H1 (cell line): Measurements from ENCODE around the gene DDX23. TPM values are rescaled to one million over a fixed set of nuclear protein-coding genes. Genes with fewer than 3 reads are reported as not detected.

ENCODE experiments used
- CTCF ChIA-PET: fragments of 300-600 bp; sonication (Branson Sonifier 250); formaldehyde crosslinking; loops from one replicate; lab custom pipeline; 2021; ENCODE audit not compliant: partially characterized antibody; lab: Charles Lee
- POLR2A ChIA-PET: fragments of 300-600 bp; sonication (Branson Sonifier 250); formaldehyde crosslinking; loops from one replicate; lab custom pipeline; 2021; ENCODE audit warnings: inconsistent platforms; ENCODE audit not compliant: partially characterized antibody; lab: Charles Lee
- DNase-seq, 2 experiments: peaks; one replicate each; pipeline versions ENCODE4 v3.0.0 to v3.0.0-alpha.2; 2010 to 2022; ENCODE audit warnings: low spot score in 2 of 2, low read depth in 1 of 2, mixed read lengths in 1 of 2
- FAIRE-seq: peaks from 2 replicates; lab custom pipeline; 2011; peaks lifted over from hg19 to GRCh38; lab: Jason Lieb, UNC
- H2AFZ ChIP-seq: 2 replicates; pipeline ENCODE4 v1.8.1; 2012; ENCODE audit warnings: low read length, inconsistent platforms
- H2AK5ac ChIP-seq: 2 replicates; pipeline ENCODE4 v1.6.1; 2013; ENCODE audit warnings: low read depth, low read length
- H2BK120ac ChIP-seq: replicated peaks from 2 replicates; pipeline ENCODE3; 2013; ENCODE audit warnings: low read depth, low read length, inconsistent platforms
- H2BK12ac ChIP-seq: 2 replicates; pipeline ENCODE4 v1.6.1; 2013; ENCODE audit warnings: low read depth, low read length
- H2BK15ac ChIP-seq: 2 replicates; pipeline ENCODE4 v1.6.1; 2013; ENCODE audit warnings: low read length
- H2BK20ac ChIP-seq: 2 replicates; pipeline ENCODE4 v1.6.1; 2013; ENCODE audit warnings: low read length
- H2BK5ac ChIP-seq: 2 replicates; pipeline ENCODE4 v1.6.1; 2013; ENCODE audit warnings: low read depth, low read length
- H3K14ac ChIP-seq: 2 replicates; pipeline ENCODE4 v1.6.1; 2013; ENCODE audit warnings: inconsistent platforms; ENCODE audit not compliant: insufficient read length
- H3K18ac ChIP-seq: 2 replicates; pipeline ENCODE4 v1.6.1; 2013; ENCODE audit warnings: low read length; ENCODE audit errors: extremely low read depth
- H3K23ac ChIP-seq: 2 replicates; pipeline ENCODE4 v1.6.1; 2013; ENCODE audit warnings: inconsistent platforms; ENCODE audit not compliant: insufficient read length
- H3K23me2 ChIP-seq: 2 replicates; pipeline ENCODE4 v1.6.1; 2013; ENCODE audit warnings: low read depth, low read length
- H3K27ac ChIP-seq: 2 replicates; pipeline ENCODE4 v1.6.1; 2011; ENCODE audit warnings: low read depth, low read length, inconsistent platforms
- H3K27me3 ChIP-seq, 4 experiments: replicated peaks in 1 of 4; 1 replicate in 1 of 4; 2 replicates in 3 of 4; pipeline versions ENCODE4 v1.6.1 to v1.8.1; 2011 to 2013; ENCODE audit warnings: low read length in 3 of 4, mild to moderate bottlenecking in 3 of 4, inconsistent platforms in 2 of 4, mixed read lengths in 2 of 4, moderate library complexity in 1 of 4; ENCODE audit not compliant: control insufficient read depth in 3 of 4, insufficient read depth in 3 of 4; ENCODE audit errors: extremely low read depth in 1 of 4
- H3K36me3 ChIP-seq, 4 experiments: 2 replicates each; pipeline versions ENCODE4 v1.6.1 to v1.8.1; 2011 to 2013; ENCODE audit warnings: mild to moderate bottlenecking in 4 of 4, low read length in 3 of 4, moderate library complexity in 2 of 4, control low read depth in 1 of 4, inconsistent platforms in 1 of 4; ENCODE audit not compliant: insufficient read depth in 4 of 4, control insufficient read depth in 2 of 4
- H3K4ac ChIP-seq: replicated peaks from 2 replicates; pipeline ENCODE3; 2013; ENCODE audit warnings: low read length, low read depth, mixed read lengths, inconsistent platforms; ENCODE audit not compliant: insufficient read length
- H3K4me1 ChIP-seq, 4 experiments: replicated peaks in 1 of 4; 1 replicate in 1 of 4; 2 replicates in 3 of 4; pipeline versions ENCODE4 v1.6.1 to v1.8.1; 2011 to 2013; ENCODE audit warnings: low read length in 3 of 4, inconsistent platforms in 2 of 4, mixed read lengths in 1 of 4; ENCODE audit not compliant: insufficient read depth in 4 of 4, control insufficient read depth in 3 of 4
- H3K4me2 ChIP-seq, 2 experiments: 2 replicates each; pipeline versions ENCODE4 v1.6.1 to v1.8.1; 2011 to 2013; ENCODE audit warnings: low read depth in 2 of 2, low read length in 2 of 2, control low read depth in 1 of 2, inconsistent platforms in 1 of 2, mild to moderate bottlenecking in 1 of 2; ENCODE audit not compliant: insufficient read depth in 1 of 2
- H3K4me3 ChIP-seq, 4 experiments: fragments of 200-600, 300-600 bp in 1 of 4; sonication (generic), shearing (Covaris generic), sonication (Bioruptor Twin) in 1 of 4; 2 replicates each; pipeline versions ENCODE4 v1.5.1 to v1.8.1; 2011 to 2016; ENCODE audit warnings: low read length in 4 of 4, low read depth in 3 of 4, control low read depth in 2 of 4, inconsistent platforms in 2 of 4, mild to moderate bottlenecking in 2 of 4, mixed read lengths in 1 of 4, moderate library complexity in 1 of 4; ENCODE audit not compliant: insufficient read depth in 2 of 4; ENCODE audit errors: extremely low read depth in 1 of 4
- H3K56ac ChIP-seq: replicated peaks from 2 replicates; pipeline ENCODE3; 2013; ENCODE audit warnings: low read depth, mild to moderate bottlenecking, mixed read lengths, low read length, inconsistent platforms; ENCODE audit not compliant: insufficient read length
- H3K79me1 ChIP-seq: 2 replicates; pipeline ENCODE4 v1.6.1; 2013; ENCODE audit warnings: low read depth, low read length, control low read depth
- H3K79me2 ChIP-seq, 2 experiments: 2 replicates each; pipeline versions ENCODE4 v1.6.1 to v1.8.1; 2012 to 2013; ENCODE audit warnings: low read length in 2 of 2, mild to moderate bottlenecking in 2 of 2, inconsistent platforms in 1 of 2; ENCODE audit not compliant: insufficient read depth in 2 of 2, control insufficient read depth in 1 of 2
- H3K9ac ChIP-seq, 4 experiments: replicated peaks in 1 of 4; 1 replicate in 1 of 4; 2 replicates in 3 of 4; pipeline versions ENCODE4 v1.6.1 to v1.8.1; 2011 to 2013; ENCODE audit warnings: low read depth in 3 of 4, low read length in 3 of 4, control low read depth in 2 of 4, mild to moderate bottlenecking in 2 of 4, moderate library complexity in 2 of 4, inconsistent platforms in 1 of 4; ENCODE audit errors: extremely low read depth in 1 of 4
- H3K9me3 ChIP-seq, 2 experiments: 2 replicates each; pipeline versions ENCODE4 v1.6.1 to v1.8.1; 2012 to 2013; ENCODE audit warnings: mild to moderate bottlenecking in 2 of 2, moderate library complexity in 2 of 2, control low read depth in 1 of 2, inconsistent platforms in 1 of 2, low read depth in 1 of 2, low read length in 1 of 2, mixed read lengths in 1 of 2; ENCODE audit not compliant: insufficient read depth in 2 of 2
- H4K20me1 ChIP-seq, 2 experiments: replicated peaks in 1 of 2; 2 replicates each; pipeline versions ENCODE3 to v1.8.1; 2011 to 2013; ENCODE audit warnings: inconsistent platforms in 2 of 2, low read length in 2 of 2, mild to moderate bottlenecking in 1 of 2; ENCODE audit not compliant: insufficient read depth in 2 of 2, control insufficient read depth in 1 of 2
- H4K5ac ChIP-seq: 2 replicates; pipeline ENCODE4 v1.6.1; 2013; ENCODE audit warnings: low read length, low read depth, mixed read lengths, inconsistent platforms; ENCODE audit not compliant: insufficient read length
- H4K8ac ChIP-seq: 2 replicates; pipeline ENCODE4 v1.8.0; 2013; ENCODE audit warnings: mild to moderate bottlenecking, moderate library complexity, low read length, inconsistent platforms; ENCODE audit not compliant: insufficient read depth; ENCODE audit errors: extremely low read depth
- H4K91ac ChIP-seq: replicated peaks from 2 replicates; pipeline ENCODE3; 2013; ENCODE audit warnings: low read length, mixed read lengths, inconsistent platforms; ENCODE audit not compliant: insufficient read length
- HDAC2 ChIP-seq, 2 experiments: fragments of 300-600 bp in 1 of 2; sonication (generic) in 1 of 2; IDR thresholded peaks; 2 replicates each; pipeline ENCODE4 v1.6.1; 2011 to 2012; ENCODE audit warnings: low read depth in 2 of 2, low read length in 2 of 2, mild to moderate bottlenecking in 2 of 2, moderate library complexity in 2 of 2, borderline replicate concordance in 1 of 2, inconsistent platforms in 1 of 2
- WGBS, 2 experiments: shearing (Covaris generic) in 1 of 2; methylation state at CpG; one replicate each; pipeline versions ENCODE4 v1.1.6 to v1.1.7; 2013 to 2015; ENCODE audit warnings: low lambda C conversion rate in 2 of 2, mixed read lengths in 2 of 2, inconsistent platforms in 1 of 2, low coverage in 1 of 2, missing lambda C conversion rate in 1 of 2; ENCODE audit not compliant: insufficient replicate concordance in 2 of 2, insufficient coverage in 1 of 2, insufficient read length in 1 of 2; ENCODE audit errors: extremely low coverage in 1 of 2, missing lambda C conversion rate in 1 of 2; 5-methylcytosine and 5-hydroxymethylcytosine counted together
- polyA plus RNA-seq, 7 experiments: library from polyadenylated mRNA; depleted of rRNA in 3 of 7; stranded (reverse) in 5 of 7; unstranded in 2 of 7; fragments of >200 nt in 5 of 7; fragments of 200-250 nt in 2 of 7; gene quantifications; 1 replicate in 5 of 7; 2 replicates in 1 of 7; 4 replicates in 1 of 7; pipeline versions ENCODE4 v1.2.1 to v1.2.3, GENCODE V29; 2011 to 2013; ENCODE audit warnings: missing spikeins in 2 of 7, mixed read lengths in 2 of 7
- total RNA-seq: library from RNA; stranded (reverse); fragmentation: NEBNext Ultra II Directional; extraction: Animal tissue kit (Norgen Biotek cat#: 25700); gene quantifications from 2 replicates; pipeline ENCODE4 v1.2.1, GENCODE V29; 2021

DDX23 gene
- total and polyA plus RNA-seq, 2 of the 8 experiments (the other 6 are each of a cell fraction or from before 2014, with no cell fraction given), result 43.5 to 107 TPM

- no peak overlapping the region for H3K9ac ChIP-seq
- WGBS, 2 experiments, result 85% methylated on average over 3 of the region's 3 CpGs; no CpG with 5 or more reads in 1 of the 2 experiments
- peaks cover 6% of the 10 kb centered on the region; the same call in 1 of the 2 replicates for H3K79me1 ChIP-seq
- H3K4ac ChIP-seq, result no peak overlapping the region
- H3K23ac ChIP-seq, result no peak overlapping the region
- H2AK5ac ChIP-seq, result no peak overlapping the region
- H3K4me3 ChIP-seq, result no peak overlapping the region
- FAIRE-seq, result no peak
- H4K8ac ChIP-seq, result no peak overlapping the region
- H4K91ac ChIP-seq, result no peak overlapping the region
- no peak overlapping the region for H4K5ac ChIP-seq
- H3K79me2 ChIP-seq, result no peaks in the 10 kb centered on the region
- no peaks in the 10 kb centered on the region for H3K27me3 ChIP-seq
- no peak overlapping the region for H2BK15ac ChIP-seq
- no peaks in the 10 kb centered on the region for H3K23me2 ChIP-seq
- H4K20me1 ChIP-seq, result peaks cover 0 to 5% of the 10 kb centered on the region in 2 experiments
- no peak overlapping the region for H2BK20ac ChIP-seq
- H3K14ac ChIP-seq, result no peak overlapping the region
- POLR2A ChIA-PET, result interaction anchor here (1.0 to 3.0 kb wide), 3 partner anchors 9 to 86 kb away, joined by 3 to 12 read pairs (median 3); partner anchors contain the start of genes ADCY6 and RND1
- no peaks in the 10 kb centered on the region for H3K9me3 ChIP-seq
- H3K27ac ChIP-seq, result no peak overlapping the region
- H3K18ac ChIP-seq, result no peak overlapping the region
- no peak overlapping the region for H3K4me2 ChIP-seq
- no peak overlapping the region for H2BK5ac ChIP-seq
- H3K36me3 ChIP-seq, result peaks cover 0 to 14% (median 11%) of the 10 kb centered on the region in 4 experiments; a peak in 7 of 8 replicates
- H3K4me1 ChIP-seq, result peaks cover 0 to 14% (median 11%) of the 10 kb centered on the region in 4 experiments; a peak in 6 of 7 replicates
- CTCF ChIA-PET, result interaction anchor here (0.9 to 4.1 kb wide), 8 partner anchors 9 to 31 kb away, joined by 3 to 24 read pairs (median 6); partner anchors contain the start of gene ADCY6
- no peak overlapping the region for H2BK120ac ChIP-seq
- H3K56ac ChIP-seq, result no peak overlapping the region
- no peak overlapping the region for H2BK12ac ChIP-seq
- no peak for DNase-seq
- H2AFZ ChIP-seq, result no peak overlapping the region
- TF ChIP-seq HDAC2 (IDR thresholded peaks at IDR 0.05; ENCODE audit: borderline replicate concordance in 1 of 2, low read depth in 2 of 2, low read length in 2 of 2), result no peak
These were observed 72.1 kb downstream of the DDX23 start for GRCh38 chr12:48779869-48780268.
